NCI-H345 treated with DMSO at 0.1 percent for 48 hours (cell line): ENCODE results near the gene C3.

Experiments
- DNase-seq: peaks from one replicate; lab custom pipeline; 2025; ENCODE audit not compliant: unreplicated experiment; lab: John Stamatoyannopoulos, UW

The C3 gene

DNA sequence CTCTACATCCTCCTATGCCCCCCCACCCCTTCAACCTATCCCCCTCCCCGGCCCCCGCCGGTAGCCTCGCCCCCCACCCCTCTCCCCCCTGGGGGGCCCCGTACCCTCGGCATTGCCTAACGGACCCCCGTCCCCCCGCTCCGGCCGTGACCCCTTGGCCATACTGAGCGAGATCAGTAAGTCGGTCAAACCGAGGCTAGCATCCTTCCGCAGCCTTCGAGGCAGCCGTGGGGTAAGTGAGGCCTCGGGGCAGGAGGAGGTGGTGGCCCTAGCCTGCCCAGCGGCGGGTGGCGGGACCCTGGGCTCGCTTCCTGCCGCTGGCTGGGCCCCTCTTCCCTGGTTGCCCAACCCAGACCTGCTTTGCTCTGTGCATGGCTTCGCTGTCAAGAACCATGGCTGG is 25.5 kb upstream of the C3 start:
- DNase-seq = no peak

GRCh38 chr19:6744381-6745301 is 24.2 kb upstream of the C3 start:
- DNase-seq = no peak

DNA sequence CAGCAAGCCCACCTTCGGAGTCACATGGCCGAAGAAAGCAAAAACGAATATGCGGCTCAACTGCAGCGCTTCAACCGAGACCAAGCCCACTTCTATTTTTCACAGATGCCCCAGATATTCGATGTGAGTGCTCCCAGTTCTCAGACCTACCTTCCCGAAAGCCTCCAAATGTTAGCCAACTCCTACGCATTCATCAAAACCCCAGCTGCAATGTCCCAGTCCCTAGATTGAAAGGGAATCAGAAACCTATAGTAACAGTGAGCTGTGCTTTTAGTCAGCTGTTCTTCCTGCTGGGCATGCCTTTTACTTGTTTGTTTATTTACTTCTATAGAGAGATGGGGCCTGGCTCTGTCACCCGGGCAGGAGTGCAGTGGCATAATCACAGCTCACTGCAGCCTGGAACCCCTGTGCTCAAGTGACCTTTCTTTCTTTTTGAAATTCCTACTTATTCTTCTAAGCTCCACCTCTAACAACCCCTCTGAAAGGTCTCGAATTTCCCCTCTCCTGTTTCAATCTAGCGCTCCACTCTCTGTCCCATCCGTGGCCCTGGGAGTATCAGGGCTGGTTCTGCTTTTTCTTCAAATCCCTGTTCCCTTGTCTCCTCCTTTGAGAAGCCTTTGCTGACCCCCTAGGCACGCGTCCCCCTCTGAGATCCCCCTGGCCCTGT is 23.4 kb upstream of the C3 start:
- no peak for DNase-seq

DNA sequence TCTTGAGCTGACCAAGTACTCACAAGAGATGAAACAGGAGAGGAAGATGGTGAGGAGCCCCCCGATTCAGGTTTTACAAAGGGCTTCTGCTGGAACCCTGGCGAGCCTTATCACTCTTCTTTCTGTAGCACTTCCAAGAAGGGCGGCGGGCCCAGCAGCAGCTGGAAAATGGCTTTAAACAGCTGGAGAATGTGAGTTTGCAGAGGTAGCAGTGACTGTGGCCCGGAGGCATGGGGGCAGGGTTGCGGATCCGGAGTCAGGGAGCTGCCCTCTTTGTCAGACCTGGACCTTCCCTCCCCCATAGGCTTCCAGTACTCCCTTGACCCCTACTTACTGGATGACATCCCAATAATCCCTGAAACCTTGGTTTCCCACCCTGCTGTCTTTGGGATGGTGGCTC is 22.6 kb upstream of the C3 start:
- no peak for DNase-seq

DNA sequence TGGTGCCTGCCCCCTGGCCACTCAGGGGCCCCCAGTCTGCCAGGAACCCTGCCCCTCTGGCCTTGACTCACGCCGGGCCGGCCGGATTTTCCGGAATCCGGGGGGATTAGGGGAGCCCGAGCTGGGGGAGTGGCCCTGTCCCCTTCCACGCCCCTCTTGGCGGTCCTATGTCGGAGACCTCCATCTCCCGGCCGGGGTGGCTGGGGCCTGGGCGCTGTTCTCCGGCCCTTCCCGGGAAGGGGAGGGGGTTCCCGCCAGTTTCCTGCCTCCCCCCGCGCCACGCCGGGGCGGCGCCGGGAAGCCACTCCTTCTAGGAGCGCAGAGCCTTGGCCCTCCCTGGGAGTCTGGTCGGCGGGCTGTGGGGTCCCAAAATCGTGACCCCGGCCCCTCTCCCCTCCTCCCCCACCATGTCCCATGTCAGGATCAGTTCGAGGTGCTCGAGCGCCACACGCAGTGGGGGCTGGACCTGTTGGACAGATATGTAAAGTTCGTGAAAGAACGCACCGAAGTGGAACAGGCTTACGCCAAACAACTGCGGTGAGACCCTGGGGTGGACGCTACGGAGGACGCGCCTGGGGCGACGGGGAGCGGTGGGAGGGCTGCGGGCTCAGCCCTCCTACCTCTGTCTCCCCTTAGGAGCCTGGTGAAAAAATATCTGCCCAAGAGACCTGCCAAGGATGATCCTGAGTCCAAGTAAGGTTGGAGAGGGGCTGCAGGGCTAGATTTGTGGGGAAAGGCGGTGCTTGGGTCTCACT is 20.3 kb upstream of the C3 start:
- no peak for DNase-seq

DNA sequence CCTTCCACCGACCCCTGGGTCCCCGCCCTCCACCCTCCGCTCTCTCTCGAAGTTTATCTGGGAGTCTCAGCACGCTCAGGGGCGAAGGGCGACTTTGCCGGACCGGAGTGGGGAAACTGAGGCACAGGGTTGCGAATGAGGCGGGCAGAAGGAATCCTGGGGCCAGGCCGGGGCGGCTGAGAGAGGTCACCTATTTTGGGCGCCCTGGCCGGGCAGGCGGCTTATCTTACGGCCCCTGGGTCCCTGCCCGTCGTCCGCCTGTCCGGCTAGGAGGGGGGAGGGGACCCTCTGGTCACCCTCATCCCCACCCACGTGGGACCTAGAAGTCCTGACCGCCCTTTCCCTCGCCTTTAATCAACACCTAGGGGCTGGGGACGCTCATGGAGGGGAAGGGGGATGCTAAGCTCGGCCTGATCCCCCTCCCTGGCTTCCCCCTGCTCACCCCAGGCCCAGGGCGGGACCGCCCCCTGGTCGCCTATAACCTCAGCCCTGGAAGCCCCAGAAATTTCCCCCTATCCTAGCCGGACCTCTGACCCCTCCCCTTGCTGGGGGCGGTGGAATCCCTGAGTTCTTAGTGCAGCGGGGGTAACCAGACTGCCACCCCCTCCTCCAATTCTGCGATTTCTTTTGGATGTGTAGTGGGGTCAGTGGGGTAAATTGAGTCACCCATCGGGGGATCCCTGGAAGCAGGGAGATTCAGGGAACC is 19.6 kb upstream of the C3 start:
- DNase-seq = no peak

- peak; percentile 30 for DNase-seq
Measured at GRCh38 chr19:6739390-6739882, 19.0 kb upstream of the C3 start, which contains the start of gene TRIP10. TRIP10 (plus strand) TSS chr19:6739680; CDS start chr19:6739762, 82 bp downstream.

DNA sequence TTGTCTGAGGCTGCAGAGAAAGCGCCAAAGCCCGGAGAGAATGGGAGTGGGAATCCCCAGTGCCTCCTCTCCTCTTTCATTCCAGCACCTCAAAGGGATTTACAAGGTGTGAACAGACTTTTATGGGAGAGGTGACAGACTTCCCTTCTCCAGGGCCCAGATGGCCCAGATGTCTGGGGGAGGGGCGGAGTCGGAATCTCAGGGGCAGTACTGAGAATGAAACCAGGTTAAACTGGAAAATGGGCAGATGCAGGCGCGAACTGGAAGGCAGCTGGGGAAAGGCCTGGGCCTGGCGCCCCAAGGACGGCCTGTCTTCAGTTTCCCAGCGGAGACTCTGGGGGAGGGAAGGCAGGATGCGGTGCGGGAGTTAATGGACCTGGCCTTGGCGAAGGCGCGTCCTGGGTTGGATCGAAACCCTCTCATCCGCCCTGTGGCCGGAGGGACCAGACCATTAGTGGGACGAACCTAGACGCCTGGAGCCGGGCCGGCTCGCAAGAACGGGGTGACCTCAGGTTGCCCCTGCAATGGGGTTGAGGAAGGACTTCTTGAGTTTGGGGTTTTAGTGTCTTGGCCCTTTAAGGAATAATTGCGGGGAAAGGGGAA is 18.4 kb upstream of the C3 start:
- DNase-seq = no peak

DNA sequence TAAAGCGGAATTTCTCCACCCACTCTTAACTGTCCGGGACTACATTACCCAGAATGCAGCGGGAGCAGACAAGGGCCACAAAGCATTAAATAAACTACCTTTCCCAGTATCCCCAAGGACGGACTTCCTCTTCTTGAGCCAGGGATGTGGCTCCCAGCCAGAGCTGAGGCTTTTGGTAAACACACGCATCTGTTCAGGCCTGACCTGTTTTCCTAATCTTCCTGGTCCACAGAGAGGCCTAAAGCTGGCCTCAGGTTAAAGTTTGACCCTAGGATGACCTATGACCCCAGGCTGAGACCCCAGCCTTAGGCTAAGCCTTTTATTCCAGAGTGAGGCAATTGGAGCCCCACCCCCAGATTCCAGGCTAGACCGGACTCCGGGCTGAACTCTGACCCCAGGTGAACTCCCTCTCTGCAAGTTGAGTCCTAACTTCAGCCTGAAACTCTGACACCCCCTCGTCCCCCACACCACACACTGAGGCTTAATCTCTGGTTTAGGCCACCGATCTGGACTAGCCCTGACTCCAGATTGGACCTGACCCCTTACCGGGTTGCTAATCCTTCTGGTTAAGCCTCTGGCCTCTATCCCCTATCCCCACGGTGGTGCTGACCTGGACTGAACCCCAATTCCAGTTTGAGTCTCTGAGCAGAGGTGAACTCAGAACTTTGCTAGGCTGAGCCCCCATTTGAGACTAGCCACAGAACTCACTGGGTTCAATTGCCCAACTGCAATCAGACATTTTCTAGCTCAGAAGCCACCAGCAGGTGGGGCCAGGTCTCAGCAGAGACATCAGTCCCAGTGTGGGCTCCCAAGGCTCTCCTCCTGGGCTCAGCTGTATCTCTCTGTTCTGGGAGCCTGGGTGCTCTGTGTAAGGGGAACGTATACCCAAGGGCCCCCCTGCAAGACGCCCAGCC is 17.7 kb upstream of the C3 start:
- DNase-seq = no peak

DNA sequence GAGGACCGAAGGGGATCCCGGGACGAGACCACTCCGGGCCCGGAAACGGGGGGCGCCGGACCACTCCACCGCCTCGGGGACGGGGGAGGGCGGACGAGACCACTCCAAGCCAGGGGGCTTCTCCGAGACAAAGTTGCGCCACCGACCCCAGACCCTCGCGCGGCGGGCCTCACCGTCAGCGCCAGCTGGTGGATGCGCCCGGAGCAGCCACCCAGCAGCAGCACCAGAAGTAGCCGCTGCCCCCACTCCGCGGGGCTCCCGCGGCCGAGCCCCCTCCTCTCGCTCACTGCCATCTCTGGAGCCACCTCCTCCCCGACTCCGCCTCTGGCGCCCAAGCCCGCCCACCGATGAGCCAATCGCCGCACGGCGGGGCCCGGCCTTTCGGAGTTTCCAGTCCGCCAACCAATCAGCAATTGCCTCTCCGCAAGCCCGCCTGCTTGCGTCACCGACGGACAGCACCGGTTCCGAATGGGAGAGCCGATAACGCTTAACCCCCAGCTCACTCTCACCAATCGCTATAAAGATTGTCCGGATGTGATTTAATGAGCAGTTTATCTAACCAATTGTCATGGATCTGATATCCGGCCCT is 16.9 kb upstream of the C3 start, which contains the start of gene GPR108:
Gene GPR108 (minus strand): TSS at position 297 of the 589 bp plus-strand sequence. CDS start 4 bp downstream, at position 293.
- DNase-seq = peak; percentile 99

- no peak for DNase-seq
Measured at GRCh38 chr19:6736917-6737283, 16.4 kb upstream of the C3 start.

DNA sequence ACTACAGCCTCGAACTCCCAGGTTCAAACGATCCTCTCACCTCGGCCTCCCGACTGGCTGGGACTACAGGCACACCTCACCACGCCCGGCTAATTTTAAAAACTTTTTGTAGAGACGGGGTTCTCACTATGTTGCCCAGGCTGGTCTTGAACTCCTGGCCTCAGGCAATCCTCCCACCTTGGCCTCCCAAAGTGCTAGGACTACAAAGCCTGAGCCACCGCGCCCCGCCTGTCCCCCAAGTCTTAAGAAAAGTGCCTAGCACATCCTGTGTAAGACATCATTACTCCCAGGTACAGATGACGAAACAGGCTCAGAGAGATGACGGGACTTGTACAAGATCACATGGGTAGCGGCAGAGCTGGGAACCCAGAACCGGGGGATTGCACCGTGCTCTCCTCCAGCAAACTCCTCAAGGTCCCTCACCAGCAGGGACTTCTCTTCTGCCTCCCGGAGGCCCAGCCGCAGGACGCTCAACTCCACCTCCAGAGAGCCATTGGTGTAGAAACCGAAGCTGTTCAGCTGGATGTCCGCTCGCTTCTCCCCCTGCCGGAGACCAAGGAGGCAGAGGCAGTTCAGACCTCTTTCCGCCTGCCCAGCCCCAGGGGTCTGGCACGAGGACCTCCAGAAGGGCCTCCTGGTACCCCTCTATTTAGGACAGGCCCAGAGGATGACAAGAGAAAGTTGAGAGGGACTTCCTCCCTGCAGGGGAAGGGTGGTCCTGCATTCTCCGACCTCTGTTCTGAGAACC is 15.9 kb upstream of the C3 start:
- peak; percentile 17 for DNase-seq

- no peak for DNase-seq
Measured at GRCh38 chr19:6735181-6735911, 14.9 kb upstream of the C3 start.

DNA sequence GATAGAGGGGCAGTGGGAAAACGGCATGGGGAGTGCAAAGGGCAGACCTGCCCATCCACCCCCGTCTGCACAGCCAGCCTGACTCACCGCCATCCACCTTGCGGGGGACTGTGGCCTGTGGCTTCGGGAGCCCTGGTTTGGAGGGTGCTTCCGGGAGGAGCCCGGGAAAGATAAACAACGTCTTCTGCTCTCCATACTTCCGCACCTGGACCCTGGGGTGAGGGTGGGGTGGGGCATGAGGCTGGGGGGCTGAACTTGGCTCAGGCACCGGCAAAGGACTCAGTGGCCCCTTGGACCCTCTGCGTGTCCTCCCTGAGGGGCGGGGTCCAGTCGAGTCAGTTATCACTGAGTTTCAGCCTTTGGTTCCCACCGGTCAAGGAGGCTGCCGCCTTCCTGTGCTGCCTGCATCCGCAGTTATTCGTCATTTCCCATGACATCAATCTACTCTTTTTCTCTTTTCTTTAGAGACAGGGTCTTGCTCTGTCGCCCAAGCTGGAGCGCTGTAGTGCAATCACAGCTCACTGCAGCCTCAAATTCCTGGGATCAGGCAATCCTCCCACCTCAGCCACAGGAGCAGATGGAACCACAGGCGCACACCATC is 13.7 kb upstream of the C3 start:
- DNase-seq = no peak

- DNase-seq = no peak
Measured at GRCh38 chr19:6733338-6734095, 13.1 kb upstream of the C3 start.

GRCh38 chr19:6732803-6733337 is 12.4 kb upstream of the C3 start:
- no peak for DNase-seq
